ENCODE results near the gene ZNF554.
A peak's percentile ranks its signal among the peaks of the same experiment; 100 is the strongest.

Gene ZNF554

DNA sequence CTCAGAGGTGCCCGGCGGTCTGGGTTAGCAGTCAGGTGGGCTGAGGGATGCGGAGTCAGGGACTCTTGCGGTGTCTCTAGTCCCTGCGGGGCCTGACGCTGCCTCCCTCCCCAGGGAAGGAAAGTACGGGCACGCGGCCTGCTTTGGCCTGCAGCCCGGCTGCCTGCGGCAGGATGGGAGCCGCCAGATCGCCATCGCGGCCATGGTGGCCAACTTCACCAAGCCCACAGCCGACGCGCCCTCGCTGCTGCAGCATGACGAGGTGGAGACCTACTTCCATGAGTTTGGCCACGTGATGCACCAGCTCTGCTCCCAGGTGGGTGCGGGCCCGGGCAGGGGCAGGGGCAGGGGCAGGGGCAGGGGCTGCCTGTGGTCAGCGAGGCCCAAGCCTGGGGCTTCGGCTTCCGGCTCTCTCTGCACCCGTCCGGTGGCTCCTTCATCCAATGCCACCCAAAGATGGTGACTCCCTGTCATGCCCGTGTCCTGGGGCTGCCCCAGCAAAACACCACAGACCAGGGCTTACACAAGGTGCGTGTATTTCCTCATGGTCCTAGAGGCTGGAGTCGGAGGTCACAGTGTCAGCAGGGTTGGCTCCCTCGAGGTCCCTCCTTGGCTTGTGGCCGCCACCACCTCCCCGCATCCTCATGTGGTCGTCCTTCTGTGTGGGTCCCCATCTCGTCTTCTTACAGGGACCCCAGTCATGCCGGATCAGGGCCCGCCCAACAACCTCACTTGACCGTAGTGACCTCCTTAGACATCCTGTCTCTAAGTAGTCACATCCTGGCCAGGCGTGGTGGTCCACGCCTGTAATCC lies 11.3 kb upstream of the ZNF554 start:
- Mint-ChIP-seq H3K36me3 (ENCODE audit: low read depth) (peaks cover 20% of the 10 kb centered on the region), H3K27me3 (ENCODE audit: low read depth) (no peaks in the 10 kb centered on the region), H3K27ac (no peak overlapping the region), H3K4me3 (no peak overlapping the region), H3K4me1 (no peaks in the 10 kb centered on the region), H3K9me3 (no peaks in the 10 kb centered on the region)
- TF ChIP-seq, protein P1, sequence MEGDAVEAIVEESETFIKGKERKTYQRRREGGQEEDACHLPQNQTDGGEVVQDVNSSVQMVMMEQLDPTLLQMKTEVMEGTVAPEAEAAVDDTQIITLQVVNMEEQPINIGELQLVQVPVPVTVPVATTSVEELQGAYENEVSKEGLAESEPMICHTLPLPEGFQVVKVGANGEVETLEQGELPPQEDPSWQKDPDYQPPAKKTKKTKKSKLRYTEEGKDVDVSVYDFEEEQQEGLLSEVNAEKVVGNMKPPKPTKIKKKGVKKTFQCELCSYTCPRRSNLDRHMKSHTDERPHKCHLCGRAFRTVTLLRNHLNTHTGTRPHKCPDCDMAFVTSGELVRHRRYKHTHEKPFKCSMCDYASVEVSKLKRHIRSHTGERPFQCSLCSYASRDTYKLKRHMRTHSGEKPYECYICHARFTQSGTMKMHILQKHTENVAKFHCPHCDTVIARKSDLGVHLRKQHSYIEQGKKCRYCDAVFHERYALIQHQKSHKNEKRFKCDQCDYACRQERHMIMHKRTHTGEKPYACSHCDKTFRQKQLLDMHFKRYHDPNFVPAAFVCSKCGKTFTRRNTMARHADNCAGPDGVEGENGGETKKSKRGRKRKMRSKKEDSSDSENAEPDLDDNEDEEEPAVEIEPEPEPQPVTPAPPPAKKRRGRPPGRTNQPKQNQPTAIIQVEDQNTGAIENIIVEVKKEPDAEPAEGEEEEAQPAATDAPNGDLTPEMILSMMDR (IDR thresholded peaks at IDR 0.05; ENCODE audit: unreplicated experiment in 3 of 3), result no peak

DNA sequence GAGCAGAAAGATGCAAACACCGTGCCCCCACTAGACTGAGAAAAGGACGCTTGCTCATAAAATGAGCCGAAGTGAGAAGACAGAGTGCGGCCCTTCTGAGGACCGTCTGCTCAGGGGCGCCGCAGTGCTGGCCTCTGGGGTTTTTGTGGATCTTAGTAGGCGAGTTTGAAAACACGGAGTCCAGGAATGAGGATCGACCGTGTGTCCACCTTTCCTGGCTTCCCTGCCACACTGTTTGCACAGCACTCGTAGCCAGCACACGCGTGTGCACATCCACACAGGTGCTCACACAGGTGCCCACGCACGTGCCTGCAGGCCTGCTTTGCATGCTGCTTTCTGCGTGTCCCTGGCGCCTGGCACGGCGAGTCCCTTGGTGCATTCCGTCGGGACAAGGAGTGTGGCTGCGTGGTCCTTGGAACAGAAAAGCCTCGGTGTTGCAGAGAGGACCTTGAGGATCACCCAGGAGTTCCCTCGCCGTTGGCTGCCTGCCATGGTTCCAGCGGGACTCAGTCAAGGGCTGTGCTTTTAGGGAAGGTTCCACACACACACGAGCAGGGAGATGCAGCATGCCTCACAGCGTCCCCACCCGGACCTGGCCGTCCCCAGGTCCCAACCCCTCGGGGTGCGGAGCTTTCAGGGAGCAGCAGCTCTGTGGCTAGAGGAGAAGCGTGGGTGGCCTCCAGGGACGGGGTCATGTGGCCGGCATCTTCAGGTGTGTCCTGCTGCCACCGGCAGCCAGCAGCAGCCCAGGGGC lies 10.1 kb upstream of the ZNF554 start:
- H3K36me3 Mint-ChIP-seq (ENCODE audit: low read depth), result peaks cover 16% of the 10 kb centered on the region
- no peaks in the 10 kb centered on the region for H3K27me3 Mint-ChIP-seq (ENCODE audit: low read depth)
- H3K9me3 Mint-ChIP-seq, result no peaks in the 10 kb centered on the region
- H3K27ac Mint-ChIP-seq, result peak overlapping the region in 1 of 3 experiments; percentile 56
- no peaks in the 10 kb centered on the region for H3K4me1 Mint-ChIP-seq
- TF ChIP-seq, protein P1 (IDR thresholded peaks at IDR 0.05; ENCODE audit: unreplicated experiment in 3 of 3), result no peak
- no peak overlapping the region for H3K4me3 Mint-ChIP-seq

DNA sequence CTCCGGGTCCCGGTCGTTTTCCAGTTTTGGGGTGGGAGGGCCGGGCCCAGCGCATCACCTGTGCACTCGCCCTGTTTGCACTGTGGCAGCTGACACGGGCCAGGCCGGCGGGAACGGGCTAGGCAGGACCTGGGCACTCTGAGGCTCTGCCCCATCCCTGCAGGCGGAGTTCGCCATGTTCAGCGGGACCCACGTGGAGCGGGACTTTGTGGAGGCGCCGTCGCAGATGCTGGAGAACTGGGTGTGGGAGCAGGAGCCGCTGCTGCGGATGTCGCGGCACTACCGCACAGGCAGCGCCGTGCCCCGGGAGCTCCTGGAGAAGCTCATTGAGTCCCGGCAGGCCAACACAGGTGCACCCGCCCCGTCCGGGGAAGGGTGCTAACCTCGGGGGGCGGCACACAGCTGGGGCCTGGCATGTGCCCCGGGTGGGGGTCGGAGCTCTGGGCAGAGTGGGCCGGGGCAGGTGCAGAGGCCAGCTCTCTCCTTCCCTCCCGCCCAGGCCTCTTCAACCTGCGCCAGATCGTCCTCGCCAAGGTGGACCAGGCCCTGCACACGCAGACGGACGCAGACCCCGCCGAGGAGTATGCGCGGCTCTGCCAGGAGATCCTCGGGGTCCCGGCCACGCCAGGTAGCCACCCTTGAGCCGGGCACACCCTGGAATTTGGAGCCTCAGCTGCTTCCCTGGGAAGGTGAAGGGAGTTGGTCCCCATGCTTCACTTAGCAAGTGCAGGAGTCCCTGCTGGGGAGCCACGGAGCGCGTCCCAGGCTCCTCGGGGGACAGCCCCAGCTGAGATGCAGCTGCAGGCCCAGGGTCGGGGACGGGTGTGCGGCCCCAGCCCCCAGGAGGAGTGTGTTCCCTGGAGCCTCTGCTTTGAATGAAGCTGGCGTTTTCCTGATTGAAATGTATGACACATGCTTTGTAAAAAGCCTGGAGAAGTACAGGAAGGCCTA lies 9.3 kb upstream of the ZNF554 start:
- peaks cover 14% of the 10 kb centered on the region for H3K36me3 Mint-ChIP-seq (ENCODE audit: low read depth)
- no peak overlapping the region for H3K4me3 Mint-ChIP-seq
- no peaks in the 10 kb centered on the region for H3K4me1 Mint-ChIP-seq
- TF ChIP-seq, protein P1 (IDR thresholded peaks at IDR 0.05; ENCODE audit: unreplicated experiment in 3 of 3), result no peak
- no peaks in the 10 kb centered on the region for H3K9me3 Mint-ChIP-seq
- H3K27ac Mint-ChIP-seq, result no peak overlapping the region
- no peaks in the 10 kb centered on the region for H3K27me3 Mint-ChIP-seq (ENCODE audit: low read depth)

DNA sequence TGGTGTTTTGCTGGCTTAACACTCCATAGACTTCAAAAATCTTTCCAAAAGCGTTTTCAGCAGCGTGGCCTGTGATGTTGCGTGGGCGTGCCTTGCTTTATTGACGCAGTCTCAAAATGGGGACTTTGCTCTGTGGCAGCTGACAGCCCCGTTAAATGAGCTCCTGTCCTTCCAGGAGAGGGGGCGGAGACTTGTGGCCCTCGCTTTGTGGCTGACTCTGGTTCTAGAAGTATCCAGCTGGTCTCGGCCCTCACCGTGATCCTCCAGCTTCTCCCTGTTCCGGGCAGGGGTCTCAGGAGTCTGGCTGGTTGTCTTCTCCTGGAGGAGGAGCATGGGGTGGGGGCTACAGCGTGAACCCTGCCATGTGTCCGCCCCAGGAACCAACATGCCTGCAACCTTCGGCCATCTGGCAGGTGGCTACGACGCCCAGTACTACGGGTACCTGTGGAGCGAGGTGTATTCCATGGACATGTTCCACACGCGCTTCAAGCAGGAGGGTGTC lies 8.4 kb upstream of the ZNF554 start:
- Mint-ChIP-seq H3K4me3 (no peak overlapping the region), H3K4me1 (no peaks in the 10 kb centered on the region), H3K36me3 (ENCODE audit: low read depth) (peaks cover 15% of the 10 kb centered on the region), H3K27me3 (ENCODE audit: low read depth) (no peaks in the 10 kb centered on the region), H3K9me3 (no peaks in the 10 kb centered on the region), H3K27ac (no peak overlapping the region)
- TF ChIP-seq, protein P1 (IDR thresholded peaks at IDR 0.05; ENCODE audit: unreplicated experiment in 3 of 3), result no peak

DNA sequence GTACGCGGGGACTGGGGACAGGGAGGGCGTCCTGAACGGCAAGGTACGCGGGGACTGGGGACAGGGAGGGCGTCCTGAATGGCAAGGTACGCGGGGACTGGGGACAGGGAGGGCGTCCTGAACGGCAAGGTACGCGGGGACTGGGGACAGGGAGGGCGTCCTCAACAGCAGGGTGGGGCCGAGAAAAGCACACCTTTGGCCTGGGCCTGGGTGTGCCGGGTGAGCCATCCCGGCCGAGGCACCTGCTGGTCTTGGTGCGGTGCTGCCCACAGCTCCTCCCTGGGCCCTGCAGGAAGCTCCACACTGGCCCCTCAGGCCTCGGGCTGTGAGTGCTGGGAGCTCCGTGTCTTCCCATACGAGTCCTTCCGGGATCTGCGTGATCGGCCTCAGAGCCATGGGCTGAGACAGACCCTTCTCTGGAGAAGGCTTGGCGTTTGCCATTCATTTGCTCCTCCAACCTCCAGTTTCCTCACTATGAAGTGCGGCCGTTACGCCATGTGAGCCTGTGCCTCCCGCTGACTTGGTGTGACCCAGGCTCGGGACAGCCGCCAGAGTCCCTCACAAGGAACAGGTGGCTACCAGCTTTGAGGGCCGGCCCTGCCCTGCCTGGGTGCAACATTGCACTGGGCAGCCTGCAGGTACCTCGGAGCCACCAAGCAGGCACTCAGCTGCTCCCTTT lies 7.8 kb upstream of the ZNF554 start:
- Mint-ChIP-seq H3K27me3 (ENCODE audit: low read depth) (no peaks in the 10 kb centered on the region), H3K36me3 (ENCODE audit: low read depth) (peaks cover 15% of the 10 kb centered on the region), H3K27ac (no peak overlapping the region), H3K9me3 (no peaks in the 10 kb centered on the region), H3K4me3 (no peak overlapping the region), H3K4me1 (no peaks in the 10 kb centered on the region)
- TF ChIP-seq, protein P1 (IDR thresholded peaks at IDR 0.05; ENCODE audit: unreplicated experiment in 3 of 3), result no peak
